ENCODE data around the gene DPEP1.
"Not testable (repeated sequence)": the region's sequence is repeated elsewhere in the genome, so short reads cannot be mapped to it uniquely, and the experiment has no call there.

Gene DPEP1

GRCh38 chr16:89619840-89620239, 6.4 kb downstream of the DPEP1 start:
- DNase-seq (ENCODE audit: low spot score) = no peak

- DNase-seq (ENCODE audit: low spot score) = no peak
Measured at GRCh38 chr16:89620406-89620841, 7.0 kb downstream of the DPEP1 start.

- no peak for DNase-seq (ENCODE audit: low spot score)
Measured at GRCh38 chr16:89621136-89621697, 7.8 kb downstream of the DPEP1 start.

- DNase-seq (ENCODE audit: low spot score) = no peak
Measured at GRCh38 chr16:89621698-89622409, 8.4 kb downstream of the DPEP1 start.

- DNase-seq (ENCODE audit: low spot score) = no peak
Measured at GRCh38 chr16:89623511-89624261, 10.2 kb downstream of the DPEP1 start.

GRCh38 chr16:89624777-89625761, 11.6 kb downstream of the DPEP1 start:
- DNase-seq (ENCODE audit: low spot score) = no peak

- no peak for DNase-seq (ENCODE audit: low spot score)
Measured at GRCh38 chr16:89629827-89630610, 16.6 kb downstream of the DPEP1 start.

GRCh38 chr16:89633064-89633631, 19.7 kb downstream of the DPEP1 start:
- DNase-seq (ENCODE audit: low spot score) = no peak

GRCh38 chr16:89634463-89635385, 21.3 kb downstream of the DPEP1 start:
- DNase-seq (ENCODE audit: low spot score) = not testable (repeated sequence)

- DNase-seq (ENCODE audit: low spot score) = no peak
Measured at GRCh38 chr16:89636663-89637062, 23.2 kb downstream of the DPEP1 start.

- no peak for DNase-seq (ENCODE audit: low spot score)
Measured at GRCh38 chr16:89637379-89637778, 23.9 kb downstream of the DPEP1 start.

- DNase-seq (ENCODE audit: low spot score) = no peak
Measured at GRCh38 chr16:89638455-89638854, 25.0 kb downstream of the DPEP1 start.

- DNase-seq (ENCODE audit: low spot score) = no peak
Measured at GRCh38 chr16:89639385-89639784, 25.9 kb downstream of the DPEP1 start.

- DNase-seq (ENCODE audit: low spot score) = no peak
Measured at GRCh38 chr16:89641458-89642119, 28.1 kb downstream of the DPEP1 start.

- no peak for DNase-seq (ENCODE audit: low spot score)
Measured at GRCh38 chr16:89642574-89642973, 29.1 kb downstream of the DPEP1 start.

- DNase-seq (ENCODE audit: low spot score) = no peak
Measured at GRCh38 chr16:89643769-89644300, 30.4 kb downstream of the DPEP1 start.

GRCh38 chr16:89645122-89645521, 31.7 kb downstream of the DPEP1 start:
- no peak for DNase-seq (ENCODE audit: low spot score)

- DNase-seq (ENCODE audit: low spot score) = no peak
Measured at GRCh38 chr16:89646270-89646669, 32.8 kb downstream of the DPEP1 start.

GRCh38 chr16:89646906-89647305, 33.5 kb downstream of the DPEP1 start:
- no peak for DNase-seq (ENCODE audit: low spot score)
